ENCODE data around the gene PARD3.

GRCh38 chr10:34433241-34434076 lies 381.6 kb downstream of the PARD3 start:
- TF ChIP-seq HDGF (IDR thresholded peaks at IDR 0.05; ENCODE audit: borderline replicate concordance) = no peak
- no peak for TF ChIP-seq SUZ12 (IDR thresholded peaks at IDR 0.05)
- TF ChIP-seq SP1 (IDR thresholded peaks at IDR 0.05) = no peak
- no peak for TF ChIP-seq BHLHE40 (IDR thresholded peaks at IDR 0.05; ENCODE audit: borderline replicate concordance)
- TF ChIP-seq ARNT (IDR thresholded peaks at IDR 0.05) = no peak
- TF ChIP-seq TARDBP (IDR thresholded peaks at IDR 0.05) = no peak
- TF ChIP-seq ZNF384 (IDR thresholded peaks at IDR 0.05) = no peak
- TF ChIP-seq PKNOX1 (IDR thresholded peaks at IDR 0.05) = no peak
- TF ChIP-seq FOXM1 (IDR thresholded peaks at IDR 0.05; ENCODE audit: borderline replicate concordance) = no peak
